Ishikawa (cell line): ENCODE data around the gene CTPS1.

ENCODE experiments used
- CEBPB ChIP-seq: IDR thresholded peaks from 2 replicates; pipeline ENCODE4 v1.6.1; 2012
- CREB1 ChIP-seq: IDR thresholded peaks from 2 replicates; pipeline ENCODE4 v1.6.1; 2012; ENCODE audit warnings: low read depth
- EGR1 ChIP-seq: IDR thresholded peaks from 2 replicates; pipeline ENCODE4 v1.6.1; 2012
- EP300 ChIP-seq: IDR thresholded peaks from 2 replicates; pipeline ENCODE4 v1.6.1; 2012; ENCODE audit warnings: borderline replicate concordance
- FOXM1 ChIP-seq: IDR thresholded peaks from 2 replicates; pipeline ENCODE4 v1.6.1; 2012; ENCODE audit warnings: low read depth, borderline replicate concordance
- NFIC ChIP-seq: IDR thresholded peaks from 2 replicates; pipeline ENCODE4 v1.6.1; 2012
- RAD21 ChIP-seq: IDR thresholded peaks from 2 replicates; pipeline ENCODE4 v1.6.1; 2012; ENCODE audit warnings: low read depth
- TAF1 ChIP-seq: IDR thresholded peaks from 2 replicates; pipeline ENCODE4 v1.6.1; 2012; ENCODE audit warnings: low read depth, mild to moderate bottlenecking
- YY1 ChIP-seq: IDR thresholded peaks from 2 replicates; pipeline ENCODE4 v1.6.1; 2012; ENCODE audit warnings: low read depth
- ZBTB7A ChIP-seq: IDR thresholded peaks from 2 replicates; pipeline ENCODE4 v1.6.1; 2012; ENCODE audit warnings: low read depth
- TF ChIP-seq, protein P1 (sequence below): IDR thresholded peaks from 2 replicates; pipeline ENCODE4 v1.6.1; 2012
- TF ChIP-seq, protein P2 (sequence below): IDR thresholded peaks from 2 replicates; pipeline ENCODE4 v1.6.1; 2012; ENCODE audit warnings: low read depth, mild to moderate bottlenecking
- TF ChIP-seq, protein P3 (sequence below): IDR thresholded peaks from 2 replicates; pipeline ENCODE4 v1.6.1; 2012

DNA sequence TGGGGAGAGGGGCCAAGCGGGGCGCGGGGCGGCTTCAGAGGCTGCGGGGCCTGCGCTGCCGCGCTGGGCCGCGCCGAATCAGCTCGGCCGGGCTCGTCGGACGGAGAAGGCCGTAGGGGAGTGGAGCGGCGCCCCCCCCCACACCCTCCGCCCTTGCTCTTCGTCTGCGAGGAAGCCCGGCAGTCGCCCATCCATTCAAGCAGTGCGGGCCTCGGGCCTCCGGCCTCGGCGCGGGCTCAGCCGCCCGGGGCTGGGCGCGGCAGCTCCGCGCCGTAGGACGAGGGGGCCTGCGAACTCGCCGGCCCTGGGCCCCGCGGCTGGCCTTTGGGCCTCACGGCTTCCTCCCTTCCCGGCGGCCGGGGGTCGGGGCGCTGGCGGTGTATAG lies 564 bp downstream of the CTPS1 start:
- no peak for TF ChIP-seq EP300
- no peak for TF ChIP-seq RAD21
- TF ChIP-seq, protein P1, sequence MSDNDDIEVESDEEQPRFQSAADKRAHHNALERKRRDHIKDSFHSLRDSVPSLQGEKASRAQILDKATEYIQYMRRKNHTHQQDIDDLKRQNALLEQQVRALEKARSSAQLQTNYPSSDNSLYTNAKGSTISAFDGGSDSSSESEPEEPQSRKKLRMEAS, result no peak
- no peak for TF ChIP-seq FOXM1
- TF ChIP-seq ZBTB7A, result no peak
- no peak for TF ChIP-seq NFIC
- TF ChIP-seq TAF1, result no peak
- TF ChIP-seq, protein P2, sequence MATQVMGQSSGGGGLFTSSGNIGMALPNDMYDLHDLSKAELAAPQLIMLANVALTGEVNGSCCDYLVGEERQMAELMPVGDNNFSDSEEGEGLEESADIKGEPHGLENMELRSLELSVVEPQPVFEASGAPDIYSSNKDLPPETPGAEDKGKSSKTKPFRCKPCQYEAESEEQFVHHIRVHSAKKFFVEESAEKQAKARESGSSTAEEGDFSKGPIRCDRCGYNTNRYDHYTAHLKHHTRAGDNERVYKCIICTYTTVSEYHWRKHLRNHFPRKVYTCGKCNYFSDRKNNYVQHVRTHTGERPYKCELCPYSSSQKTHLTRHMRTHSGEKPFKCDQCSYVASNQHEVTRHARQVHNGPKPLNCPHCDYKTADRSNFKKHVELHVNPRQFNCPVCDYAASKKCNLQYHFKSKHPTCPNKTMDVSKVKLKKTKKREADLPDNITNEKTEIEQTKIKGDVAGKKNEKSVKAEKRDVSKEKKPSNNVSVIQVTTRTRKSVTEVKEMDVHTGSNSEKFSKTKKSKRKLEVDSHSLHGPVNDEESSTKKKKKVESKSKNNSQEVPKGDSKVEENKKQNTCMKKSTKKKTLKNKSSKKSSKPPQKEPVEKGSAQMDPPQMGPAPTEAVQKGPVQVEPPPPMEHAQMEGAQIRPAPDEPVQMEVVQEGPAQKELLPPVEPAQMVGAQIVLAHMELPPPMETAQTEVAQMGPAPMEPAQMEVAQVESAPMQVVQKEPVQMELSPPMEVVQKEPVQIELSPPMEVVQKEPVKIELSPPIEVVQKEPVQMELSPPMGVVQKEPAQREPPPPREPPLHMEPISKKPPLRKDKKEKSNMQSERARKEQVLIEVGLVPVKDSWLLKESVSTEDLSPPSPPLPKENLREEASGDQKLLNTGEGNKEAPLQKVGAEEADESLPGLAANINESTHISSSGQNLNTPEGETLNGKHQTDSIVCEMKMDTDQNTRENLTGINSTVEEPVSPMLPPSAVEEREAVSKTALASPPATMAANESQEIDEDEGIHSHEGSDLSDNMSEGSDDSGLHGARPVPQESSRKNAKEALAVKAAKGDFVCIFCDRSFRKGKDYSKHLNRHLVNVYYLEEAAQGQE, result no peak
- no peak for TF ChIP-seq YY1
- TF ChIP-seq, protein P3, sequence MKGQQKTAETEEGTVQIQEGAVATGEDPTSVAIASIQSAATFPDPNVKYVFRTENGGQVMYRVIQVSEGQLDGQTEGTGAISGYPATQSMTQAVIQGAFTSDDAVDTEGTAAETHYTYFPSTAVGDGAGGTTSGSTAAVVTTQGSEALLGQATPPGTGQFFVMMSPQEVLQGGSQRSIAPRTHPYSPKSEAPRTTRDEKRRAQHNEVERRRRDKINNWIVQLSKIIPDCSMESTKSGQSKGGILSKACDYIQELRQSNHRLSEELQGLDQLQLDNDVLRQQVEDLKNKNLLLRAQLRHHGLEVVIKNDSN, result no peak
- no peak for TF ChIP-seq EGR1
- no peak for TF ChIP-seq CREB1
- TF ChIP-seq CEBPB, result no peak
